Measurements from ENCODE around the gene MYO1B.

Gene MYO1B

GRCh38 chr2:191280834-191281756 is 35.9 kb downstream of the MYO1B start:
- ChIA-PET CTCF (no interaction called here), POLR2A (no interaction called here)
- TF ChIP-seq CTCF (IDR thresholded peaks at IDR 0.05; ENCODE audit: control extremely low read depth, extremely low read depth, low read depth, missing control alignments) = no peak
- DNase-seq (ENCODE audit: extremely low spot score) = no peak

GRCh38 chr2:191285252-191285651 is 40.0 kb downstream of the MYO1B start:
- DNase-seq (ENCODE audit: extremely low spot score) = no peak
- TF ChIP-seq CTCF (IDR thresholded peaks at IDR 0.05; ENCODE audit: control extremely low read depth, extremely low read depth, low read depth, missing control alignments) = no peak
- ChIA-PET CTCF (no interaction called here), POLR2A (no interaction called here)

- no peak for TF ChIP-seq CTCF (IDR thresholded peaks at IDR 0.05; ENCODE audit: control extremely low read depth, extremely low read depth, low read depth, missing control alignments)
- no peak for DNase-seq (ENCODE audit: extremely low spot score)
- ChIA-PET POLR2A (interaction anchor here (0.7 kb wide), 1 partner anchor 173 kb away, joined by 4 read pairs; no protein-coding TSS in a partner anchor), CTCF (interaction anchor here (0.9 to 2.0 kb wide), 4 partner anchors 10 to 17 kb away, joined by 3 to 6 read pairs (median 5); no protein-coding TSS in a partner anchor)
Observed at GRCh38 chr2:191287820-191288219, 42.6 kb downstream of the MYO1B start.

GRCh38 chr2:191289049-191289448 is 43.8 kb downstream of the MYO1B start:
- DNase-seq (ENCODE audit: extremely low spot score) = no peak
- ChIA-PET CTCF (interaction anchor here (1.2 to 2.0 kb wide), 3 partner anchors 11 to 15 kb away, joined by 4 to 6 read pairs (median 6); no protein-coding TSS in a partner anchor), POLR2A (no interaction called here)
- no peak for TF ChIP-seq CTCF (IDR thresholded peaks at IDR 0.05; ENCODE audit: control extremely low read depth, extremely low read depth, low read depth, missing control alignments)

- CTCF ChIA-PET = interaction anchor here (0.7 kb wide), 1 partner anchor 12 kb away, joined by 3 read pairs; no protein-coding TSS in a partner anchor
- no peak for TF ChIP-seq CTCF (IDR thresholded peaks at IDR 0.05; ENCODE audit: control extremely low read depth, extremely low read depth, low read depth, missing control alignments)
- POLR2A ChIA-PET = no interaction called here
- no peak for DNase-seq (ENCODE audit: extremely low spot score)
Observed at GRCh38 chr2:191291471-191291870, 46.3 kb downstream of the MYO1B start.

- no peak for TF ChIP-seq CTCF (IDR thresholded peaks at IDR 0.05; ENCODE audit: control extremely low read depth, extremely low read depth, low read depth, missing control alignments)
- ChIA-PET POLR2A (no interaction called here), CTCF (no interaction called here)
- no peak for DNase-seq (ENCODE audit: extremely low spot score)
Observed at GRCh38 chr2:191292869-191293268, 47.7 kb downstream of the MYO1B start.
